D341Med (cell line): ENCODE data around the gene ZKSCAN4.

Experiments
- DNase-seq: peaks from one replicate; pipeline ENCODE4 v3.0.0; 2012; ENCODE audit warnings: low spot score

Gene ZKSCAN4

DNA sequence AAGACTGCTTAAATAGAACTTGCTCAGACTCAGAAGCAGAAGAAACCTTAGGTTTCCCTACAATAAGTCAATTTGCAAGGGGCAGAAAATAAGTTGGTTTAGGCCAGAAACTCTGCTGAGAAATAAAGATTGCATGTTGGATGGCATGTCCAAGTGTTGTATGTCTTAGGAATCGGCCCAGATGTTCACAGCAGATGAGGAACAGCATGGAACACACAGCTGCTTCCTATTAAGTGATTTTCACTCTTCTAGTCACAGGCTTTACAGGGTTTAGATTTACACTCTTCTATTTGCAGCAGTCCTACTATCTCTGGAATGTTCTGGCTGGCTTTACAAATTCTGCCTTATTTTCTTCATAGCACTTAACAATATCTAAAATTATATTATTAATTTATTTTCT lies 3.2 kb downstream of the ZKSCAN4 start:
- no peak for DNase-seq

- no peak for DNase-seq
These were observed 6.7 kb downstream of the ZKSCAN4 start for GRCh38 chr6:28245206-28245941.

DNA sequence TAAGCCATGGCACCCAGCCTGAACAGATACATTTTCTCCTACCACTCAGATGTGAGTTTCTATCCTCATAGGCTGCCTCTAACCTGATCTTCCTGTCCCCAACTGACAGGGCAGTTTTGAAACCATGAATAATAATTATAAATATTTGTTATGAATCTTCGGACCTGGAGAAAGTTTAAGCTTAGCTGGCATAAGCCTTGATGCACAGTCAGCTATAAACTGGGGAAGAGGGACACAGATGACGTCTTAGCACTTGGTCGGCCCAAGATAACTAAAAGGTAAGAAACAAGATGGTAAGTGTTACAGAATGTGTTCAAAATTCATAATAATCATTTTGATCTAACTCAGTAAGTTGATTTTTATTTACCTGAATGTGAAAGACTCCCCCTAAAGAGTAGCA lies 8.1 kb downstream of the ZKSCAN4 start:
- DNase-seq = no peak

DNA sequence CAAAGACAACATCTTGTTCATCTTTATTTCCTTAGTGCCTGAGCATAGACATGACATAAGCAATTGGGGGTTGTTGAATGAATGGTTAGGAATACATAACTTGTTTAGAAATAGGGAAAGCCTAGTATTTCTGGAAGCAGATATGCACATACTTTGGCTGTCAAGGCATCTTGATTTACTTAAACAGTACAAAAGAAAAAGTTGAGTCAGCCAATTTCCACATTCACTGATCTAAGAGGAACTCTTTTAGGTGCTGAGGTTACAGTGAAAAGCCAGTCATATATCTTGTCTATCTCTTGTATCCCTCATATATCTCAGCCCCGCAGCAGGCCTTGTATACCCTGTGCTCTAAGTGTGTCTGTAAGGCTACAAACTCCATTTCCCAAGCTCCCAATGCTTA lies 11.6 kb downstream of the ZKSCAN4 start:
- DNase-seq = no peak

DNA sequence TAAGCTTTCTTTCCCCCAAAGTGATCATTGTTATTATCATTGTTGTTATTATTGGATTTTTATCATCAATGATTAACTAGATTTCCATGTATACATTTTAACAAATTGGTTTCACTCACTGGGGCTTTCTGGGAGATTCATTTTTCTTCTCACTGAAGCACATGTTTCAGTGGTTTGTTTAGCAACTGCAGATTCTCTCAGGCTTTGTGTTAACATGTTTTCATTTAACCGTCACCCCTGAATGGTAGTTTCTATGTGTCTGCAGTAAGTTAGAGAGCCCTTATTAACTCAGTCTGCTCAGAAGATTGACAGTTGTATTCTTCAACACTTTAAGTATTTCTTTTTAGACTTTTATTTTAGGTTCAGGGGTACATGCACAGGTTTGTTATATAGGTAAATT lies 12.4 kb downstream of the ZKSCAN4 start:
- DNase-seq = no peak

DNA sequence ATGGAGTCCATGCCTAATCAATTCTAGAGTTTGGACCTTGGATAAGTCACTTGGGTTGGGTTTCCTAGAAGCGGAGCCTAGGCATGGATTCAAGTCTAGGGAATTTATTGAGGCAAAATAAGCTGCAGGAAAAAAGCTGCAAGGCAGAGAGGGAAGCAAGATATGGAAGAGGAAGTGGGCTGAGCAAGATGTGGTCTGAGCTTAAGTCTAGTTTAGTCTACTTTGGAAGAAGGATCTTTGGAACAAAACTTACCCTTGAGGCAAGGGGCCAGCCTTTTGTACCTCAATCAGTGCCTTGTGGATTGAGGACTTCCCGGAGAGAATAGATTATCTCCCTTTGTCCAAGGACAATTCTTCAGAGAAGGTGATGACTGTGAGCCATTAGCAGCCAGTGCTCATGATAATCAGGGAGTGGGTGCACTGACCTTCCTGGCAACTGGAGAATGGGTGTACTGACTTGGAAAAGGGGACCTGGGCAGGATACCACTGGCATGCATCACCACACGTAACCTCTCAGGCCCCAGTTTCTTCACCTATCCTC lies 16.1 kb downstream of the ZKSCAN4 start:
- DNase-seq = no peak

- DNase-seq = no peak
These were observed 19.3 kb downstream of the ZKSCAN4 start for GRCh38 chr6:28232785-28233184.

DNA sequence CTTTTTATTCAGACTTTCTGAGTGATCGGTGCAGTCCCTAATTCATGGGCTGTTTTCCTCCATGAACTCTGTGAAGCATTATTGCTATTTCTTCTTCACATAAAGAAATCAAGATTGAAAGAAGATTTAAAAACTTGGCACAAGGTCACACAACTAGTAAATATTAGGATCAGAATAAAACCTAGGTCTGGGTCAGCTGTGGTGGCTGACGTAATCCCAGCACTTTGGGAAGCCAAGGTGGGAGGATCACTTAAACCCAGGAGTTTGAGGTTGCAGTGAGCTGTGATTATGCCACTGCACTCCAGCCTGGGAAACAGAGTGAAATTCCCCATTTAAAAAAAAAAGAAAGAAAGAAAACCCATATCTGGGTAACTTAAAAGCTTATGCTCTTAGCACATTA lies 25.6 kb downstream of the ZKSCAN4 start:
- DNase-seq = no peak

DNA sequence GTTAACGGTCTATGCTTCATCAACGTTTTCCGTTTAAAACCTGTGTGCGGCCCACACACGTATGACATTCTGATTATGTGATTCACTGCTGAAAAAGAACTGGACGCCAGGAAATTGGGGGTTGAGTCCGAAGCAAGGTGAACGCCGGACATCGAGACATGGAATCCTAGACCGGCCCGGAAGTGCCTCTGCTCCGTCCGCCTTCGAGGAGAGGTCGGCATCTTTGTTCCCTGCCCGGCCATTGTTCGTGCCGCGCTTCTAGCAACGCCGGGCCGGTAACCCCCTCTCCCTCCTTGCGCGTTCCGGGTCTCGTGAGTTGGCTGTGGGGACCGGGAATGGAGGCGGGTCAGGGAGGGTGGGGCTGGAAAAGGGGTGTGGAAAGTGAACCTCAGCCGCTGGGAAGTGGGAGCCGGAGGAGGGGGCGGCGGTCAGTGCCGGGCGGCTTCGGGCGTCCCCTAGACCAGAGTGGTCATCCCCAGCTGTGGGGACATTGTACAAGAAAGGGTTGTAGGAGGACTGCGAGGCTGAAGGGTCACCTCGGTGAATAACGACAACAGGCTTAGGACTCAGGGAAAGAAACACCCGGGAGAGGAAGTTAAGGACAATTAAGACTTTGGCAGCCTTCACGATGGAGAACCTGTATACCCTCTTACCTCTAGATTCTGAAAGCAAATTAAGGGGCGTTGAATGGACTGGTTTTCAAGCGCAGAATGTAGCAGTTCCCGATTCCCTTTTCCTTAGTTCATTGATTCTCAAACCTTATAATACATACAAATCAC lies 26.8 kb downstream of the ZKSCAN4 start, which contains the start of gene ZSCAN9:
ZSCAN9 (plus strand) TSS at position 220 of the 779 bp plus-strand sequence. CDS start 1,810 bp downstream, outside the sequence.
- peak; percentile 86 for DNase-seq

- DNase-seq = no peak
These were observed 27.7 kb downstream of the ZKSCAN4 start for GRCh38 chr6:28224131-28225055.

- no peak for DNase-seq
These were observed 31.6 kb downstream of the ZKSCAN4 start for GRCh38 chr6:28220257-28221133.

GRCh38 chr6:28218312-28219248 lies 33.5 kb downstream of the ZKSCAN4 start:
- DNase-seq = peak; percentile 74

GRCh38 chr6:28217890-28218289 lies 34.2 kb downstream of the ZKSCAN4 start:
- DNase-seq = peak; percentile 15

DNA sequence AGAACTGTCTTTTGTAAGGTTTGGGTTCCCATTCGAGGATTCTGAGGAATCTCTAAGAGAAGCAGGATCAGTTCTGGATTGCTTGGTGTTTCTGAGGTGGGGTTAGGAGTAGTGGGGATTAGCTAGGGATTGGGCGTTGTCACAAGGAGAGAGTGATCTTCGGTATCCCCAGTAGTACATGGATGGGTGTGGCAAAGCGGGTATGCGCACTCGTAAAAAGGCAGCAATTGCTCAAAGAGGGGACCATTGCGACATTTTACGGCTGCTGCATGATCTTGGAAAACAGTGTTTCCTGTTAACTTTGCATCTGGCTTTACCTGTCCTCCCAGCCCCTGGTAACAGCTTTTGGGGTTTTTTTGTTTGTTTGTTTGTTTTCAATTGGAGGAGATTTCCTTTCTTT lies 36.6 kb downstream of the ZKSCAN4 start:
- no peak for DNase-seq

DNA sequence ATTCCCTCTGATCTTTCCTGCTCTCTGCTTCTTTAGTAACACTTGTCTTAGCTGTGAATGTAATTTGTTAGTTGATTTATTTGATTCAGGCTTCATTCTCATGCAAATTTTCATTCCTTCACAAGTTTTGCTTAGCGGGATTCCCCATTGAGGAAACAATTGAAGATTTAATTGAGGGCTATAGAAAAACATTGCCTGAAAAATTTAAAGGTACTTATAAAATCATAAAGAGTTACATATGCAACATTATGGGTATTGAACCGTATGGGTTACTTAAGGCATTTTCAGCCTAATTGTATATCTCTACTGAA lies 38.9 kb downstream of the ZKSCAN4 start:
- DNase-seq = no peak

DNA sequence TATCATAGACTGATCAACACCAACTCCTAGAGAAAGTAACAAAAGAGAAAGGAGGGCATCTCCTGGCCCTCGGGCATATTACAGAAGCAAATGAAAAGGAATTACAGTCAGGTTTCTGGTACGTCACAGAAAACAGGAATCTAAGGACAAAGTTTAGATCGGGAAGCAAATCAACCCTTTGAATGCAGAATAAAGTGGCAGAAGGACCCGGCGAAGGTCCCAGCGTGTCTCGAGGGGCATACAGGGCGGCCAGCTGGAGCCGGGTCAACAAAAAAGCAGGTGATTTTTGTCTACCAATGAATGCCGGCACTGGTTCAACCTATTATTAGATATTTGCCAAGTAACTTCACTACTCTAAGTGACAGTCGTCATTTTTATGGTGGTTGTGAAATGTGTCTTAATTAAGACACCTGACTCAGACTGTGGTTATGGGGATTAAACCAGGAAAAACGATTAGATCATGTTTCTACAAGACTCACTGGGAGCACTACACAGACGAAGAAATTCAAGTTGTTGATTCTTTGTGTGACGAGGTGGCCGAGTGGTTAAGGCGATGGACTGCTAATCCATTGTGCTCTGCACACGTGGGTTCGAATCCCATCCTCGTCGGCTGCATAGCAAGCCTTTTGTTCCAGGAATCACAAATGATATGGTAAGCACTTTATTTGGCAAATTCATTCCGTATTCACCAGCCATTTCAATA lies 39.4 kb downstream of the ZKSCAN4 start:
- peak; percentile 55 for DNase-seq

- peak; percentile 32 for DNase-seq
These were observed 40.1 kb downstream of the ZKSCAN4 start for GRCh38 chr6:28211840-28212509.

DNA sequence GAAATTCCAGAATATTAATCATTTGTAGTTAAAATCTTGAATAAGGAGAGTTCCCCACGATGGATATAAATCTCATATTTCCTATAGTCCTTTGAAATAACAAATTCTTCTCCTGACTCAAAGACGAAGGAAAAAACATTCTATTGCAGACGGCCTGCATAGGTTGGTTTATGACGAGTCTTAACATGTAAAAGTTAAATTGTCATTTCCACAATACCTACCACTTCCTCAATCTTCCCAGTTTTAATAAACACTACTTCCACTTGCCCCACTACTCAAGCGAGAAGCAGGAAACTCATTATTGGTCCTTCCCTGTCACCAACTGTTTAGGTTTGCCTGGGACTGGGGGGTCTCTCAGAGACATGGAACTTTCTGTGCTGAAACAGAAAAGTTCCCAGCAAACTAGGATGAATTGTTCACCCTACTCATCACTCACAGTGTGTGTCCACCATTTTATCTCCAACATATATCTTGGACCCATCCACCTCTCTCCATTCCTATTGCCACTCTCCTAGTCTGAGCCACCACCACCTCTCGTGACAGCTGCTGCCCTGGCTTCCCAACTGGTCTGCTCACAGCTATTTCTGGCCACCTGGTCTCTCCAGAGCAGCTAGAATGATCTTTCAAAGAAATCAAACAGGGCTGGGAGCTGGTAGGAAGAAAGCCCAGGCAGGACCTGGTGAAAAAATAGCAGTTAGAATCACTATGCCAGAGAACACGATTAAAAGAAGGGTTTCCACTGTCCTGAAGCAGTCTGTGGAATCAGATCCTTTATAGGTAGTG lies 42.1 kb downstream of the ZKSCAN4 start:
- no peak for DNase-seq
